Measurements from ENCODE around the gene LITAF. TPM values are rescaled to one million over a fixed set of nuclear protein-coding genes. Genes with fewer than 3 reads are reported as not detected.
A peak's percentile ranks its signal among the peaks of the same experiment; 100 is the strongest.
"Not testable (repeated sequence)": the region's sequence is repeated elsewhere in the genome, so short reads cannot be mapped to it uniquely, and the experiment has no call there.

LITAF gene
- total RNA-seq, 2 experiments from 2014 or later = 109 TPM

DNA sequence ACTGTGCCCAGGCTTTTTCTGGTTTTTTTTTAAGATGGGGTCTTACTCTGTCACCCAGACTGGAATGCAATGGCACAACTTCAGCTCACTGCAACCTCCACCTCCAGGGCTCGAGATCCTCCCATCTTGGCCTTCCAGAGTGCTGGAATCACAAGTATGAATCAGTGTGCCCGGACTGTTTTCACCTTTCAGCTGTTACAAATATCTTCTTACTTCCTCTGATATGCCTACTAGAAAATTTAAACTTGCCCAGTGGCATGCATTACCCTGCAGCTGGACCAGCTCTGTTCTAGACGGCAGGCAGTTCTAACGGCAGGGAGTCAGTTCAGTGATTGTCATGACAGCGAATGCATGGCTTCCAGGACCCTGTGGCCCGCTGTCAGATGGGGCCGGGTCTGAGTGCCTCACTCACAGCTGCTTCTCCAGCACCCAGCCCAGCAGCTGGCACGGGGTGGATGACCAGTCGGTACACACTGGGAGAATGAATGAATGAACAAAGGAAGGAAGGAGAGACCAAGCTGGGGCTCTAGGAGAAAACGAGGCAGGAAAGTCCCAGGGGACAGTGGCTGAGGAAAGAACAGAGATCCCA, 28.0 kb upstream of the LITAF start:
- Mint-ChIP-seq H3K4me3 (no peak overlapping the region), H3K27ac (peak overlapping the region; percentile 21), H3K36me3 (no peaks in the 10 kb centered on the region), H3K27me3 (peaks cover 12% of the 10 kb centered on the region), H3K4me1 (peaks cover 16% of the 10 kb centered on the region), H3K9me3 (no peaks in the 10 kb centered on the region)
- POLR2A ChIA-PET = interaction anchor here (0.6 kb wide), 1 partner anchor 101 kb away, joined by 3 read pairs; no protein-coding TSS in a partner anchor
- no peak for DNase-seq
- ATAC-seq (ENCODE audit: low read depth) = no peak

- Mint-ChIP-seq H3K4me1 (peaks cover 12% of the 10 kb centered on the region), H3K9me3 (no peaks in the 10 kb centered on the region), H3K36me3 (no peaks in the 10 kb centered on the region), H3K4me3 (no peak overlapping the region), H3K27ac (no peak overlapping the region), H3K27me3 (peaks cover 12% of the 10 kb centered on the region)
- POLR2A ChIA-PET = no interaction called here
- ATAC-seq (ENCODE audit: low read depth) (no peak), DNase-seq (no peak)
Observed at GRCh38 chr16:11613381-11614303, 26.9 kb upstream of the LITAF start.

DNA sequence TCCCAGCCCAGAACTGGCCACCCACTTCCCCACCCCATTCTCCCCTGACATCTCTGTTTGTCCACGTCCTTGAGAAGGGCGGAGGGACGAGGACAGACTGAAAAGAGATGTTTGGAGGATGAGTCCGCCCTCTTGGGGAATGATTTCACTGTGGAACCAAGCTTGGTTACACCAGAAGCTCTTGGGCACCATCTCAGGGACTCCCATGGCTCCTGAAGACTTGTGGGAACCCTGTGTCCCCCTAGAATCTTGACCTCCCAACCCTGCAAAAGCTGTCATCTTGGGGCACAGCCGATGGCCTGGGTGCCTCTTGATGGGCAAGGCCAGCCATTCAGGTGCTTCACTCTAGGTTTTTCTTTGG, 25.9 kb upstream of the LITAF start:
- ATAC-seq (ENCODE audit: low read depth) = no peak
- Mint-ChIP-seq H3K4me1 (peaks cover 12% of the 10 kb centered on the region), H3K4me3 (no peak overlapping the region), H3K36me3 (no peaks in the 10 kb centered on the region), H3K27ac (no peak overlapping the region), H3K9me3 (no peaks in the 10 kb centered on the region), H3K27me3 (peaks cover 12% of the 10 kb centered on the region)
- POLR2A ChIA-PET = no interaction called here
- DNase-seq = no peak

GRCh38 chr16:11611871-11612664, 25.3 kb upstream of the LITAF start:
- Mint-ChIP-seq H3K9me3 (no peaks in the 10 kb centered on the region), H3K27ac (no peak overlapping the region)
- ATAC-seq (ENCODE audit: low read depth) = no peak

DNA sequence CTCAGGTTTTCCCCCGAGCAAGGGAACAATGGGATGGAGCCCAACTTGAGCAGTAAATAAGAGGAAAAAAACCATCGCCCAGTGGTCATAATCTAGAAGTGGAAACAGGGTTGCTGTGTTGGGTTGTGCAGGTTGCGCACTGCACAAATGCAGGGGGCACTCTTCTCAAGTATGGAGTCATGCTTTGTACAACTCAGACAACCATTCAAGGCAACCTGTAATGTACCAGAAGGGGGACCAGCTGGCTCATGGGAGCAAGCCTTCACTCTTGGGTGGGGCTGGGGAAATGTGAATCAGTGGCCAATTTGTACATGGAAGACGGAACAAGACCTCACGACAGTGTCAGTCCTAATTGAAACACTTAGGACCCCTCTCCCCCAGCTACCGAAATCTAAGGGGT, 23.9 kb upstream of the LITAF start:
- no peak overlapping the region for H3K4me3 Mint-ChIP-seq
- H3K27me3 Mint-ChIP-seq = peaks cover 12% of the 10 kb centered on the region
- H3K36me3 Mint-ChIP-seq = no peaks in the 10 kb centered on the region
- no peak for ATAC-seq (ENCODE audit: low read depth)
- H3K4me1 Mint-ChIP-seq = peaks cover 10% of the 10 kb centered on the region
- no peak overlapping the region for H3K27ac Mint-ChIP-seq
- DNase-seq = no peak
- POLR2A ChIA-PET = no interaction called here
- no peaks in the 10 kb centered on the region for H3K9me3 Mint-ChIP-seq

More at GRCh38 chr16:11611871-11612664, 25.3 kb upstream of the LITAF start:
- H3K4me3 Mint-ChIP-seq = no peak overlapping the region
- POLR2A ChIA-PET = no interaction called here
- H3K4me1 Mint-ChIP-seq = peaks cover 12% of the 10 kb centered on the region
- H3K36me3 Mint-ChIP-seq = no peaks in the 10 kb centered on the region
- no peak for DNase-seq
- peaks cover 12% of the 10 kb centered on the region for H3K27me3 Mint-ChIP-seq

DNA sequence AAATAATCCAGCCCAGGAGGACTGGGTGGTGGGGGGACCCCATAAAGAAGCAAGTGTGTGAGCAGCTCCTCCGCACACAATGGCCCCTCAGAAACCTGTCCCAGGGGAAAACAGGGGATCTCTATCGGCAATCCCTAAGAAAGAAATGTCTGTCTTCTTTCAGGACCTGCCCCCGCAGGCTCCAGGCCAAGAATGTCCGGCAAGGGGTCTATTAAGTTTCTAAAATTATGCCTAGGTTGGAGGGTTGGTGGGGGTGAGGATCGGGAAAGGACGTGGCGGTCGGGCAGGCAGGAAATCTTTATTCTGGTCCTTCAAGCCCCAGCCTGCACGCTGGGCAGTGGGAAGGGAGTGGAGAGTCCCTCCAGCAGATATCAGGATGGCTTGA, 23.4 kb upstream of the LITAF start:
- Mint-ChIP-seq H3K9me3 (no peaks in the 10 kb centered on the region), H3K4me3 (no peak overlapping the region), H3K36me3 (no peaks in the 10 kb centered on the region), H3K4me1 (peaks cover 10% of the 10 kb centered on the region), H3K27ac (no peak overlapping the region), H3K27me3 (peaks cover 12% of the 10 kb centered on the region)
- ATAC-seq (ENCODE audit: low read depth) (no peak), DNase-seq (no peak)
- POLR2A ChIA-PET = no interaction called here

- DNase-seq (no peak), ATAC-seq (ENCODE audit: low read depth) (no peak)
- H3K9me3 Mint-ChIP-seq = no peaks in the 10 kb centered on the region
- no peaks in the 10 kb centered on the region for H3K36me3 Mint-ChIP-seq
- no peak overlapping the region for H3K4me3 Mint-ChIP-seq
- peaks cover 12% of the 10 kb centered on the region for H3K27me3 Mint-ChIP-seq
- POLR2A ChIA-PET = interaction anchor here (1.8 kb wide), 1 partner anchor 23 kb away, joined by 11 read pairs; the partner anchor contains the start of gene LITAF
- H3K4me1 Mint-ChIP-seq = peaks cover 7% of the 10 kb centered on the region
- no peak overlapping the region for H3K27ac Mint-ChIP-seq
Observed at GRCh38 chr16:11609474-11610120, 22.9 kb upstream of the LITAF start.

GRCh38 chr16:11605891-11606290, 19.2 kb upstream of the LITAF start:
- no peak for DNase-seq
- Mint-ChIP-seq H3K27me3 (peaks cover 11% of the 10 kb centered on the region), H3K9me3 (no peaks in the 10 kb centered on the region), H3K4me1 (peaks cover 7% of the 10 kb centered on the region), H3K36me3 (no peaks in the 10 kb centered on the region), H3K4me3 (no peak overlapping the region), H3K27ac (no peak overlapping the region)
- POLR2A ChIA-PET = no interaction called here
- ATAC-seq (ENCODE audit: low read depth) = no peak

GRCh38 chr16:11605564-11605886, 18.8 kb upstream of the LITAF start:
- H3K27ac Mint-ChIP-seq = no peak overlapping the region
- POLR2A ChIA-PET = no interaction called here
- H3K4me1 Mint-ChIP-seq = peaks cover 5% of the 10 kb centered on the region
- DNase-seq (no peak), ATAC-seq (ENCODE audit: low read depth) (no peak)
- no peaks in the 10 kb centered on the region for H3K9me3 Mint-ChIP-seq
- peaks cover 8% of the 10 kb centered on the region for H3K27me3 Mint-ChIP-seq
- no peak overlapping the region for H3K4me3 Mint-ChIP-seq
- no peaks in the 10 kb centered on the region for H3K36me3 Mint-ChIP-seq

GRCh38 chr16:11604783-11605563, 18.3 kb upstream of the LITAF start:
- POLR2A ChIA-PET = no interaction called here
- Mint-ChIP-seq H3K4me3 (no peak overlapping the region), H3K4me1 (peaks cover 5% of the 10 kb centered on the region), H3K36me3 (no peaks in the 10 kb centered on the region), H3K27me3 (peaks cover 2% of the 10 kb centered on the region), H3K9me3 (no peaks in the 10 kb centered on the region), H3K27ac (no peak overlapping the region)
- ATAC-seq (ENCODE audit: low read depth) (no peak), DNase-seq (no peak)

DNA sequence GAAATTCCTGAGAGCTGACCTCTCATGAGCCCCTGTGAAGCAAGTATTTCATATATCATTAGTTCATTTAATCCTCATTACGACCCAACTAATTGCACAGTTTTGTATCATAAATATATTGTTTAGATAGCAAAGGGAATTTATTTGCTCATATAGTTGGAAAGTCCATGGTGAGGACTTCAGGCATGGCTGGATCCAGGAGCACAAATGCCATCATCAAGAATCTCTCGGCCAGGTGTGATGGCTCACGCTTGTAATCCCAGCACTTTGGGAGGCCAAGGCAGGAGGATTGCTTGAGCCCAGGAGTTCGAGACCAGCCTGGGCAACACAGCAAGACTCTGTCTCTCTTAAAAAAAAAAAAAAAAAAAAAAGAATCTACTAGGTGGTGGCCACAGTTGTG, 17.6 kb upstream of the LITAF start:
- POLR2A ChIA-PET; ATAC-seq (ENCODE audit: low read depth); H3K36me3 Mint-ChIP-seq: not testable (repeated sequence)

GRCh38 chr16:11603331-11603750, 16.6 kb upstream of the LITAF start:
- DNase-seq (no peak), ATAC-seq (ENCODE audit: low read depth) (no peak)
- Mint-ChIP-seq H3K4me1 (no peaks in the 10 kb centered on the region), H3K27me3 (peaks cover 2% of the 10 kb centered on the region), H3K4me3 (no peak overlapping the region), H3K9me3 (no peaks in the 10 kb centered on the region), H3K27ac (no peak overlapping the region), H3K36me3 (no peaks in the 10 kb centered on the region)
- POLR2A ChIA-PET = interaction anchor here (0.5 to 1.1 kb wide), 2 partner anchors 14 to 16 kb away, joined by 3 read pairs; no protein-coding TSS in a partner anchor

More for the DNA sequence above, 17.6 kb upstream of the LITAF start:
- not testable (repeated sequence) for H3K9me3 Mint-ChIP-seq, DNase-seq, H3K4me1 Mint-ChIP-seq, H3K27ac Mint-ChIP-seq, H3K27me3 Mint-ChIP-seq, H3K4me3 Mint-ChIP-seq

DNA sequence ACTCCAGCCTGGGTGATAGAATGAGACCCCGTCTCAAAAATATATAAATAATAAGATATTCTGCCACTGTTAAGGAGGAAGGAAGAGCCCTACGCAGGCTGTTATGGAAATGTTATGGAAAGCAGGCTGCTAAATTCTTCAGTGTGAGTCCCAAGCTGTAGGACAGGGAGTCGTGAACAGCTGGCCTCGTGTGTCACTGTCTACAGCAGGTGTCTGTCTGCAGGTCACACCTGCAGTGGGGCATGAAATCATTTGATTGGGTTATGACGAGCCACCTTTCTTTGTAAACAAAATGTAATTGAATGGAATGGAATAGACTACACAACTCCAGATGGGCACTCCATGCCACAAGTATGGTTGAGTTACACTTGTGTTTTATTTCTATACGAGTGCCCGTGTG, 15.6 kb upstream of the LITAF start:
- POLR2A ChIA-PET = no interaction called here
- no peaks in the 10 kb centered on the region for H3K9me3 Mint-ChIP-seq
- no peaks in the 10 kb centered on the region for H3K36me3 Mint-ChIP-seq
- peaks cover 2% of the 10 kb centered on the region for H3K27me3 Mint-ChIP-seq
- ATAC-seq (ENCODE audit: low read depth) = no peak
- no peak for DNase-seq
- peaks cover 1% of the 10 kb centered on the region for H3K4me1 Mint-ChIP-seq
- no peak overlapping the region for H3K4me3 Mint-ChIP-seq
- H3K27ac Mint-ChIP-seq = no peak overlapping the region
